NCI-H524 treated with DMSO at 0.1 percent for 48 hours (cell line): Measurements from ENCODE around the gene HTRA2.

Experiments used
- DNase-seq: peaks from one replicate; lab custom pipeline; 2025; lab: John Stamatoyannopoulos, UW

The HTRA2 gene

GRCh38 chr2:74500578-74500946, 29.2 kb upstream of the HTRA2 start:
- no peak for DNase-seq

GRCh38 chr2:74501335-74502071, 28.2 kb upstream of the HTRA2 start:
- no peak for DNase-seq

GRCh38 chr2:74502147-74502719, 27.5 kb upstream of the HTRA2 start:
- DNase-seq: no peak

DNA sequence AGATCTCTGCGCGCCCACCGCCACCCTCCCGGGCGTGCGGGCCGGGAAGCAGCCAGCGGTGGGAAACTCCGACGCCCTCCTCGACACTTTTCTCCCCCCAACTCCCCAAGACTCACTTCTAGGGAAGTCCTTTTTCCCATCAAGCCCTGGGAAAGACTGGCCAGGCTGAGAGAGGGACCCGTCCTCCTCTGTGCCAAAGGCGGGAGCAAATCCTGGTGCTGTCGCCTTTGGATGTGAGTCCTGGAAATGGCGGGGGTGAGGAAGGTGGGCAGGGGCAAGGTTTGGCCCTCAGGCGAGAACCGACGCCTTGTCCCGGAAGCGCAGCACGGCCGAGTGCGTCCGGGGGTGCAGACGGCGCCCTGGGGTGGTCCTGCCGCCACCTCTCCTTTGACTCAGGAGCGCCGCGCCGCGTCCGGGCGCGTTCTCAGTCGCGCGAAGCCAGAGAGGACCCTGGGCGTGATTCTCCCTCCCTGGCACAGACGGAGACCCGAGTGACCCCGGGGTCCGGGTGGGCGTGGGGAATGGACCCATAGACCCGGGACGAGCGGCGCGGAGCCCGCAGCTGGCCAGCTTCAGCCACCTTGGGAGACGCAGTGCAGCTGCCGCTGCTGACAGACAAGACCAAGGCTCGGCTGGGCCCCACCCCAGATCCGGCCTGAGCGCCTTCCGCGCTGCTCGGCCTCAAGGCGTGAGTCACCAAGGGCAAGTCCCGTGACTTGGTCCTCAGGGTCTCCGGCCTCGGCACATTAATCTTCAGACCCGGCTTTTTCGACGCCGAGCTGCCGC, 26.8 kb upstream of the HTRA2 start:
- DNase-seq: no peak

GRCh38 chr2:74503506-74504475, 25.9 kb upstream of the HTRA2 start:
- no peak for DNase-seq

DNA sequence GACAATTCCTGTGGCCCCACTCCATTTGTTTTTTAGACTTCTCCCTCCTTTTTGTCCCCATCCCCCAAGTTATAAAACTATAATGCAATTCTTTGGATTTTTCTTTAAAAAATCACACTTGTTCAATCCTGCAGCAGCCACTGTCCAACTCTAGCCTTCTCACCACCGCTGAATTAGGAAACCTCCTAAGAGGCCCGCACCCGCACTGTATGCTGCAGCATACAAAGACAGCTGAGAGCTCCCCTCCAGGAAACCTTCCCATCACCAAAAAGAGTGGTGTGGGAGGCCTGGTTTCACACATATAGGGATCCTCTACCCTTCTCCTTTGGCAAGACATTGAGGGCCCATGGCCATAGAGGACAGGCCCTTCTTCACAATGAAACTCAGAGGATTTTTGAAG, 25.1 kb upstream of the HTRA2 start:
- no peak for DNase-seq

DNA sequence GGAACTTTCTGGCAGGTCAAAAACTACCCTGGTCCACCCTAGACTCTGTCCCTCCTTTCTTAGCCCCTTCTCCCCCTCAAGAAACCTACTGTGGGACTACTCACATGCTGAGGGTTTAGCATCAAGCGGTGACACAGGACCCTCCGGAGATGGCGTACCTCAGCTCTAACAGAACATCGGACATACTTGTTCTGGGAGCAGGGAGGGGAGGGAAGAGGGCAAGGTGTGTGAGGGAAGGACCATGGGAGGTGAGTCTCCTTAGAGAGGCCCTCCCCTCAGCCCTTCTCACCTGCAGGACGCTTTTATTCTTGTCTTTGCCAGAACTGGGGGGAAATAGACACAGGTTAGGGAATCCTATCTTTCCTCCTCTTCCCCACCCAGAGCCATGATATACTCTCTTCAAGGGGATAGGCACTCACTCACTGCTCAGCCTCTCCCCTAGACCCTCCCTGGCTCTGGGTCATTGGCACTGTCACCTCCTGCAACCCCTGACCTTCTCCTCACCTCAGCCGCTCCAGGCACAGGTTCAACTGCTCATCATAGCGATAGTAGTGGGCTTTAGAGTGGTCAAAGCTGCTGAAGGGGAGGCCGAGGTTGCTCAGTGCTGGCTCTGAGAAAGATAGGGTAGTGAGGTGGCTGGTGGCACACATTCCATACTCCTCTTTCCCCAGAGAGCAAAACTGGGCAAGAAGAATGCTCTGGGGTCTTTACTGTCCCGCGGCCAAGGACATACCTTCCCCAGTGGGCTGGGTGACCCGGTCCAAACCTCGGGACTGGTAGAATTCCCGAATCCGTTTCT, 24.1 kb upstream of the HTRA2 start:
- no peak for DNase-seq

DNA sequence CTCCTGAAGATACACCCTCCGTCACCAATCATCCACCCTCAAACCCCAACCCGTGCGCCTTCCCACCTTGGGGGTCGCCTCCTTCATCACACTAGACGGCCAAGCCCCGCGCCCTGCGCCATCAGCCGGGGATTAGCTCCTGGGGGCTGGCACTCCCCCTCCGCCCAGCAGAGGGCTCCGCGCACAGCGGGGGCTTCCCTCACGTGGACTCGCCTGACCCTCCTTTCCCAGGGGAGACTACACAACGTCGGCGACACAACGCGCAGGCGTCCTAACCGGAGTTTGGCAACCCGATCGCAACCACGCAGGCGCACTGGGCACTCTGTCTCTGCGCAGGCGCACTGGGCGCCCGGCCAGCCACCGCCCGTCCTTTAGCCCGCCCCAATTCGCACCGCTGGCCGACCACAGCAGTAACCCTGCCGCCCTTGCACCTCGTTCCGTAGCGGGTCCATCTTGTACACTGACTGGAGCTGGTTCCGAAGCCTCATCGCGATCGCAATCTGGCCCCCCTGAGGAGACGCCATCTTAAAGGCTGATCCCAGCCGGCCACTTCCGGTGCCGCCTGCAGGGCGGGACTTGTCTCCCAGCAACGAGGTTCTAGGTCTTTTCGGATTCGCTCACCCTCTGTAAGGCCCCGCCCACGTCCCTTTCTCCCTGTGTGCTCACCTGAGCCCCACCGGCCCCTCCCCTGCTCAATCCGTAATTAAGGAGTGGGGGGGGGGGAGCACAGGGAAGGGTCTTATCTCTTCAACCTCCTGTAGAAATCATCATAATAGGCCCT, 22.4 kb upstream of the HTRA2 start, which contains the start of gene PCGF1:
Gene PCGF1, minus strand, starts transcription at position 551 of the 781 bp plus-strand sequence. Its CDS starts 27 bp downstream, at position 524.
- peak; percentile 95 for DNase-seq

- peak; percentile 57 for DNase-seq
Measured at GRCh38 chr2:74507926-74508520, 21.7 kb upstream of the HTRA2 start.

GRCh38 chr2:74510272-74510671, 19.5 kb upstream of the HTRA2 start:
- no peak for DNase-seq

DNA sequence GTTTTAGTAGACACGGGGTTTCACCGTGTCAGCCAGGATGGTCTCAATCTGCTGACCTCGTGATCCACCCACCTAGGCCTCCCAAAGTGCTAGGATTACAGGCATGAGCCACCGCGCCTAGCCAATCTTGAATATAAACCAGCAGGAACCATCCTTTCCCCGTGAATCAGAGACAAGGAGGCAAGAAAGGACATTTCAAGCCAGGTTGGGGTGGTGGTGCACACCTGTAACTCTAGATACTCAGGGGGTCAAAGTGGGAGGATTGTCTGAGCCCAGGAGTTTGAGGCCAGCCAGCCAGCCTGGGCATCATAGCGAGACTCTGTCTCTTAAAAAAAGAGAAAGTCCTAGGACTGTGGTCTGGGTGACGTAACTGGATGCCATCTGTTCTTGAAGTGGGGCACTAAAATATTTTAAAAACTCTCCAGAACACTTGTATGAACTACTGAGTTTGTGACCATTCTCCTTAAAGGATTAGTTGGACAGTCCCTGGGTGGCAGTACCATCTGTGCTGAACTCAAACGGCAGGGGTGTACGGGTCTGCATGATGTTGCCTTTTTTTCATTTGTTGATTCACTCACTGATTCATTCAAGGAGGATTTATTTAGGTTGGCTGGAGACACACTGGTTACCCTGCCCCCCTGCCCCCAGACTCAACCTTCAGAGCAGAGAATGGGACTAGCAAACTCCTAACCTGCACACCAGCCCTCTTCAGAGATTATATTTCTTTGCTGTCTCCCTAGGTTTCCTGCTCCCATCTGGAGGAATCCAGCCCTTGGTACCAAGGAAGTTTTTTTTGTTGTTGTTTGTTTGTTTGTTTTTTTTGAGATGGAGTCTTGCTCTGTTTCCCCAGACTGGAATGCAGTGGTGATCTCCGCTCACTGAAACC, 18.4 kb upstream of the HTRA2 start:
- peak; percentile 85 for DNase-seq

DNA sequence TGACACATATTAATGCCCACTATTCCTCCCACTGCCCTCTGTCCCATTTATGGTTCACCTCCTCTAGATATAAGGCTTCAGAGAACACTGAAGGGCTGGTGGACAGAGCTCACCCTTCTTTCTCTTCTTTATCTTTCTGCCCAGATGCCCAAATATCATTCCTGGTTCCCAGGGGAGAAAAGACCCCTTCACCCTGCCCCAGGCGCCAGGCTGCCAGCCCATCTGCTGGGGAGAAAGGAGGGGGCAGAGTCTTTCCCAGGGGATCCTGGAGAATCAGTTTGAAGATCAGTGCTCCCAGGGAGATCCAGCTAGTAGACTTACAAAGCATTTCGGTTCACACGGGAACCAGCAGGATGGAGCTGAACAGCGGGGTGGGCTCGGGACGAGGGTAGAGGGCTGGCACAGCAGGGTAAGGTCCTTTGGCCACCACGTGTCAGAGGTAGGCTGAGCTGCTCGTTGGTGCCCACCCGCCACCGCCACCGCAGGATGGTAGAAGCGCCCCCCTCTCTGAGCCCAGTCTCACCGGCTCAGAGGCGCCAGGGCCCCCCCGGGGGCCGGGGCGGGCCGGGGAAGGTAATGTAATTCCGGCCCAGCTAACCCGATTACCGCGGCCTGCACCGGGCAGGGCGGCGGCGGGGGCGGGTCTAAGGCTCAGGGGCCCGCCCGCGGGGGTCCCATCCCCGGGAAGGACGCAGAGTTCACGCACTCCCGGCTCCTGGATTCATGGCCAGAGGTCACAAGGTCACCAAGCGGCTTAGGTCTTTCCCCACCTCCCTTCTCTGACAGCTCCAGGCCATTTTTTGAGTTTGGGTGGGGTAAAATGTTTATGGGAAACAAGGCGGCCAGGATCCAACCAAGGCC, 16.8 kb upstream of the HTRA2 start:
- no peak for DNase-seq

GRCh38 chr2:74513605-74514367, 15.9 kb upstream of the HTRA2 start:
- no peak for DNase-seq

- no peak for DNase-seq
Measured at GRCh38 chr2:74514368-74515270, 15.1 kb upstream of the HTRA2 start, which contains the start of gene TLX2. TSS of gene TLX2 (plus strand) at chr2:74514450. CDS start at chr2:74514807, 357 bp downstream.

DNA sequence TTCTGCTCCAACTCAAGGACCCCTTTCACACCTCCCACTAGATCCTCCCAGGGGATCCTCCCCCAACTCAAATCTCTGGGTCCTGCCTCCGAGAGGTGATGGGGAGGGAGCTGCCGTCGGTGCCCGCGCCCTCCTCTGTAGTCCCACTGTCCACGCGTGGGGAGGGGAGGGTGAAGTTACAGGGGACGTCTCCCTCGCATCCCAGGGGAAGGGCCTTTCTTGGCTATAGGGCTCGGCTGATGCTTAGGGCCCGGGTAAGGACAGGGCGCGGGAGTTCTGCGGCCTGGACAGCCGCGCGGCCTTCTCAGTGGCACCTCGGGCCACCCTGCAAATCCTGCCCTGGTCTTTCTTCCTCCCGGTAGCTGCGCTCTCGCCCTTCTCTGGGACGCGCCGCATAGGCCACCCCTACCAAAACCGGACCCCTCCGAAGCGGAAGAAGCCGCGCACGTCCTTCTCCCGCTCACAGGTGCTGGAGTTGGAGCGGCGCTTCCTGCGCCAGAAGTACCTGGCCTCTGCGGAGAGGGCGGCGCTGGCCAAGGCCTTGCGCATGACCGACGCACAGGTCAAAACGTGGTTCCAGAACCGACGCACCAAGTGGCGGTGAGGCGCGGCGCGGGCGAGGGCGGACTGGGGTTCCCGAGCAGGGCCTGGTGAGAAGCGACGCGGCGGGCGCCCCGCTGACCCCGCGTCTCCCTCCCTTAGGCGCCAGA, 14.3 kb upstream of the HTRA2 start:
- DNase-seq: no peak
